ENCODE data around the gene TSC22D1. TPM values are rescaled to one million over a fixed set of nuclear protein-coding genes. Genes with fewer than 3 reads are reported as not detected.

The TSC22D1 gene
- total RNA-seq, 2 donors from 2014 or later: 95.9 to 107 TPM

GRCh38 chr13:44417446-44417845, 158.7 kb downstream of the TSC22D1 start:
- Histone ChIP-seq H3K27me3 (ENCODE audit: control insufficient read depth, insufficient read depth, low read length, poor library complexity, severe bottlenecking) (no peaks in the 10 kb centered on the region), H3K36me3 (ENCODE audit: control insufficient read depth, insufficient read depth, low read length) (no peaks in the 10 kb centered on the region), H3K9ac (ENCODE audit: extremely low read depth, low read length, poor library complexity, severe bottlenecking) (no peak overlapping the region), H3K27ac (ENCODE audit: low read depth, low read length) (no peak overlapping the region), H3K4me1 (ENCODE audit: control insufficient read depth, insufficient read depth, low read length) (no peaks in the 10 kb centered on the region), H3K4me3 (ENCODE audit: low read length) (no peak overlapping the region), H3K9me3 (ENCODE audit: control insufficient read depth, low read length) (no peaks in the 10 kb centered on the region)
- H3K36me3 Mint-ChIP-seq (ENCODE audit: low read depth): no peaks in the 10 kb centered on the region
- no peak for TF ChIP-seq CTCF (conservative IDR thresholded peaks at IDR 0.05)
- H3K27ac Mint-ChIP-seq: no peak overlapping the region
- peaks cover 17% of the 10 kb centered on the region for H3K4me1 Mint-ChIP-seq
- DNase-seq: peak; percentile 53
- WGBS, 2 experiments (ENCODE audit: insufficient coverage in 1 of 2, insufficient read length in 1 of 2): 59 to 88% methylated on average over 4 to 8 of the region's 8 CpGs
- no peak overlapping the region for H3K4me3 Mint-ChIP-seq
- peaks cover 10% of the 10 kb centered on the region for H3K9me3 Mint-ChIP-seq
- H3K27me3 Mint-ChIP-seq (ENCODE audit: insufficient read depth): peaks cover 16% of the 10 kb centered on the region

GRCh38 chr13:44416744-44417143, 159.4 kb downstream of the TSC22D1 start:
- no peak overlapping the region for H3K27ac ChIP-seq (ENCODE audit: low read depth, low read length)
- H3K27me3 Mint-ChIP-seq (ENCODE audit: insufficient read depth): peaks cover 9% of the 10 kb centered on the region
- H3K36me3 Mint-ChIP-seq (ENCODE audit: low read depth): no peaks in the 10 kb centered on the region
- H3K4me1 ChIP-seq (ENCODE audit: control insufficient read depth, insufficient read depth, low read length): no peaks in the 10 kb centered on the region
- WGBS, 2 experiments (ENCODE audit: insufficient coverage in 1 of 2, insufficient read length in 1 of 2): 81 to 87% methylated on average over 6 of the region's 6 CpGs
- TF ChIP-seq CTCF (conservative IDR thresholded peaks at IDR 0.05): no peak
- no peaks in the 10 kb centered on the region for H3K9me3 ChIP-seq (ENCODE audit: control insufficient read depth, low read length)
- peak; percentile 22 for DNase-seq
- H3K4me3 ChIP-seq (ENCODE audit: low read length): no peak overlapping the region
- no peaks in the 10 kb centered on the region for H3K36me3 ChIP-seq (ENCODE audit: control insufficient read depth, insufficient read depth, low read length)
- no peaks in the 10 kb centered on the region for H3K27me3 ChIP-seq (ENCODE audit: control insufficient read depth, insufficient read depth, low read length, poor library complexity, severe bottlenecking)
- no peak overlapping the region for H3K4me3 Mint-ChIP-seq
- peaks cover 10% of the 10 kb centered on the region for H3K9me3 Mint-ChIP-seq
- no peak overlapping the region for H3K27ac Mint-ChIP-seq
- H3K9ac ChIP-seq (ENCODE audit: extremely low read depth, low read length, poor library complexity, severe bottlenecking): no peak overlapping the region
- peaks cover 24% of the 10 kb centered on the region for H3K4me1 Mint-ChIP-seq

GRCh38 chr13:44416301-44416700, 159.8 kb downstream of the TSC22D1 start:
- TF ChIP-seq CTCF (conservative IDR thresholded peaks at IDR 0.05): no peak
- DNase-seq: no peak
- H3K27ac ChIP-seq (ENCODE audit: low read depth, low read length): no peak overlapping the region
- Mint-ChIP-seq H3K4me1 (peaks cover 26% of the 10 kb centered on the region), H3K4me3 (no peak overlapping the region), H3K27ac (no peak overlapping the region), H3K9me3 (peaks cover 10% of the 10 kb centered on the region), H3K27me3 (ENCODE audit: insufficient read depth) (peaks cover 7% of the 10 kb centered on the region), H3K36me3 (ENCODE audit: low read depth) (no peaks in the 10 kb centered on the region)
- H3K4me1 ChIP-seq (ENCODE audit: control insufficient read depth, insufficient read depth, low read length): no peaks in the 10 kb centered on the region
- no peaks in the 10 kb centered on the region for H3K9me3 ChIP-seq (ENCODE audit: control insufficient read depth, low read length)
- H3K4me3 ChIP-seq (ENCODE audit: low read length): no peak overlapping the region
- H3K36me3 ChIP-seq (ENCODE audit: control insufficient read depth, insufficient read depth, low read length): no peaks in the 10 kb centered on the region
- H3K27me3 ChIP-seq (ENCODE audit: control insufficient read depth, insufficient read depth, low read length, poor library complexity, severe bottlenecking): no peaks in the 10 kb centered on the region
- no peak overlapping the region for H3K9ac ChIP-seq (ENCODE audit: extremely low read depth, low read length, poor library complexity, severe bottlenecking)
- WGBS, 2 experiments (ENCODE audit: insufficient coverage in 1 of 2, insufficient read length in 1 of 2): 54 to 80% methylated on average over 4 to 10 of the region's 10 CpGs
